Activated CD8-positive, alpha-beta memory T cell treated with anti-CD3 and anti-CD28 coated beads, Interleukin-2, amount 50 U/mL, for 24 hours (primary cell): Measurements from ENCODE around the gene CHST10.

Experiments
- DNase-seq: peaks from one replicate; pipeline ENCODE4 v3.0.0-alpha.2; 2020; ENCODE audit errors: extremely low read depth

Gene CHST10

DNA sequence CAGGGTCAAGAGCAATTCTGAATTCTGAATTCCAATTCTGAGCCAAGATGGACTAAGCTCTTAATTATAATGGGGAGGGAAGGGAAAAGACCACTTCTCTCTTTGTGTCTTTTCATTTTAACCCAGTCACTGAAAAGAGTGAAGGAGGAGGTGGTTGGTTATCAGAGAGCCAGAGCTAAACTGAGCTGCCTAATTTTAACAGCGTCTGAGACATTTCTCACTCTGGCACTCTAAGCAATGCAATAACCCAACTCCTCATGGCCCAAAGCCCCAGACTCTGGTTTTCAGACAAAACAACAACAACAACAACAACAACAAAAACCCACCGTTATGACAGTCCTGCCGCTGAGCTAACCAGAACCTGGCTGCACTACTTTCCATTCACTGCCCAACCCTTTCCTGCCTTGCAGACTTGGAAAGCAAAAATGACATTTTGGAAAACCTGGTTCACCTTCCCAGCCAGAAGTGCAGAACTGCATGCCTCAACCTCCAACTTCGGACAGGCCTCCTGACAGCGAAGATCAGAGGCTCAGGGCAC lies 1.0 kb downstream of the CHST10 start:
- DNase-seq: no peak

GRCh38 chr2:100413571-100413970 lies 3.9 kb downstream of the CHST10 start:
- no peak for DNase-seq

DNA sequence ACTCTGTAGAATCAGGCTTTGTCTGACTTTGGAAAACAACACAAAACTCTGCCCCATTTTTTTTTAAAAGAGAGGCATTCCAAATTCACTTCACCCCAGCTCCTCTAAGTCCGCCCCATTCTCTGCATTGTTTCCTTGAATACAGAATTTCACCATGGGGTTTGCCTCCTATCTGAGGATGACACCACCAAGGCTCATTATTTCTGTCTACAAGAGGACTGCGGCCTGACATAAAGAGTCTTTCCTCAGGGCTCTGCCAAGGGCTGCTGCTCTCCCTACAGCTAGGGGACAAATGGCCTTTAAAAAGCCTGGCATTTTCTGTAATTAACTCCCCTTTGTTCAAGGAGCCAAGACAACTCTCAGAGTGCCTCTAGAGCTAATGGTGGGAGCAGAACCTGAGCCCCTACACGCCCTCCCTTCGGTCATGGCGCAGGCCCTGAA lies 4.6 kb downstream of the CHST10 start:
- no peak for DNase-seq

DNA sequence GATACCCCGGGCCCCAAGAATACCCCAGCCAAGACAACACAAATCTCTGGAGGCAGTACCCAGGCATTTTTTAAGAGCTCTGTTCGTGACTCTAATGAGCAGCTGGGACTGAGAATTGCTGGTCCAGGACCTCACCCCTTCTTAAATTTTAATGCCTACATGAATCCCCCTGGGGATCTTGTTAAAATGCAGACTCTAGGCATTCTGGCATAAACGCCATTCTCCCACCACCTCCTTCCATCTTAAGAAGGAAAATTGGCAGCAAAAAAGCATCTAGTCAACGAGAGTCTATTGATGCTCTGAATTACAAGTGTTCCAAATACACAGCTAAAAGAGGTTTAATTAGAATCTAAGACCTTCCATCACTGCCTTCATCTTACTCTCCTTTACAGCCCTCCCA lies 5.0 kb downstream of the CHST10 start:
- no peak for DNase-seq

- no peak for DNase-seq
Observed at GRCh38 chr2:100411841-100412292, 5.6 kb downstream of the CHST10 start.

GRCh38 chr2:100409975-100410647 lies 7.4 kb downstream of the CHST10 start:
- DNase-seq: no peak

DNA sequence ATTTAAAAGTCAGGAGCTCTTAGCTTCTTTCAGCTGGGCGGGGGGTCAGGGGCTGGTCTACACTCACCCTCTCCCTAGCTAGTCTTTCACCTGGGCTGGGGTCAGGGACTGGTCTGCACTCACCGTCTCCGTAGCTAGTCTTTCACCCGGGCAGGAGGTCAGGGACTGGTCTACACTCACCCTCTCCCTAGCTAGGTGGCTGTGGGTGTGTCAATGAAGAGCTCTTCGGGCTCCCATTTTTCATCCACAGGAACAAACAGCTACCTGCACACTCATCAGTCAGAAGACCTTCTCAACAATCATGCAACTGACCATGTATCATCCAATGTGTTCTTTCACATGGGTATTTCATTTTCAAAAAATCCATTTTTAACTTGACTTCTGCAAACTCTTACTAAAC lies 8.0 kb downstream of the CHST10 start:
- no peak for DNase-seq

GRCh38 chr2:100408941-100409340 lies 8.5 kb downstream of the CHST10 start:
- DNase-seq: no peak

- DNase-seq: no peak
Observed at GRCh38 chr2:100408104-100408503, 9.4 kb downstream of the CHST10 start.

DNA sequence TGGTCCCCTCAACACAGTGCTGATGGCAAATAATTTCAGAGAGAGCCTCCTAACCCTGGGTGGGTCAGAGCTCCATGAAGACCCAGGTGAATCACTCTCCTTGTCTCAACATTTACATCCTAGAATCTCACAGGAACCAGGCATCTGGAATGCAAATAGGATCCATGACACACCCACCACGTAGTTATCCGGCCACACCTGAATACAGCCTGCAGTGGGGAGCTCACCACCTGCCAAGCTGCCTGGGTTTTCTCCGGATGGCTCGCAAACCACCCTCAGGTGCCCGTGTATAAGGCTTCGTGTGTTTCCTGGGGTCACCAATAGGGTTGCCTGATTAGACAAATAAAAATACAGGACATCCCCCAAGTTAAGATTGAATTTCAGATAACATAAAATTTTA lies 9.9 kb downstream of the CHST10 start:
- DNase-seq: no peak

- no peak for DNase-seq
Observed at GRCh38 chr2:100407073-100407472, 10.4 kb downstream of the CHST10 start.

- DNase-seq: no peak
Observed at GRCh38 chr2:100406120-100406508, 11.4 kb downstream of the CHST10 start.

- DNase-seq: no peak
Observed at GRCh38 chr2:100405403-100406119, 11.9 kb downstream of the CHST10 start.

- no peak for DNase-seq
Observed at GRCh38 chr2:100404411-100404810, 13.1 kb downstream of the CHST10 start.

DNA sequence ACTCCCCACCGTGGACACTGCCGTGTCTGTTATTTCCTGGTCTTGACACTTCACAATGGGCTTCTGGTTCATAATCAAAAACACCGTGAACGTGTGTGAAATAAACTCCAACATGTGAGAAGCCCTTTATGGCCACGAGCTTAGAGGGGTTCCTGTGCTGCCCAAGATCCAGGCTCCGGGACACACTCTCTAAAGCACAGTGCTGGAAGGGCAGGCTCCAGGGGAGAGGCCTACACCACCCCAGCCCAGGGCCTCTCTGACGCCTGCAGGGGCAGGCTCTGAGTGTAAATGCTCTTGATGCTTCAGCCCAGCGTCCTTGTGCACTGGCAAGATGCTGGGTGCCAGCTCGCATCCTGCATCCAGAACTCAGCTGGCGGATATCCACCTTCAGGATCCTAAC lies 13.7 kb downstream of the CHST10 start:
- no peak for DNase-seq

DNA sequence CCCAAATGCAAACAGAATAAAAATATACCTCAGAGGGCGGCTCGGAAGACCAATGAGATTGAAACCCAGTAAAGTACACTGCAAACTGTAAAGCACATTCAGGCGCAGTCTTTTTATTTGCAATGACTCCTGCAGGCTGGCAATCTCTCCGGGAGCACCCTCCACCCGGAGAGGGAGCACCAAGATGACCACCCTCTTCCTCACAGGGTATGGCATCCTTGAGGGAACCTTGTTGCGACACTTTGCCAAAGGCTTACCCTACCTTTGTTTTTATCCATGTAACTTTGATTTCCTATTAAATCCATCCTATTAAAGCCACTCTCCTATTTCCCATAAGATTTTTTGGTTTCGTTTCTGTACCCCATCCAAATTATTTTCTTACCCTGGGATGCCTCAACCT lies 16.2 kb downstream of the CHST10 start:
- no peak for DNase-seq

GRCh38 chr2:100399714-100400113 lies 17.8 kb downstream of the CHST10 start:
- DNase-seq: no peak

DNA sequence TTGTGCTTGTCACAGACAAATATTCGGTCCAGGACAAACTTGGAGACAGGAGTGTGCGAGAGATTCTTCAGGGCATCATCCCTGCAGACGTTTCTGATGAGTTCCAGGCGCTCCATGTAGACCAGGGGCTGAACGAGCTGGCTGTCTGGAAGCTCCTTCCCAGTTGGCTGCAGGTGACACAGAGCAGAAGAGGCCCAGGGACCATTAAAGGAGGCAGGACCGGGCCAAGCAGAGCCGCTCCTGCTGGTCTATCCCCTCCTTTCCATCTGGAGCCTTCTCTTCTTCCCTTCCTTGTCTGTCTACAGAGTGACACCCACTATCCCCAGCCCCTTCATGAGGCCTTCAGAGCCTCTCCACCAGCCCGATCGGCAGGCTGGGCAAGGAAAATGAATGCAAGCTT lies 19.5 kb downstream of the CHST10 start:
- no peak for DNase-seq

DNA sequence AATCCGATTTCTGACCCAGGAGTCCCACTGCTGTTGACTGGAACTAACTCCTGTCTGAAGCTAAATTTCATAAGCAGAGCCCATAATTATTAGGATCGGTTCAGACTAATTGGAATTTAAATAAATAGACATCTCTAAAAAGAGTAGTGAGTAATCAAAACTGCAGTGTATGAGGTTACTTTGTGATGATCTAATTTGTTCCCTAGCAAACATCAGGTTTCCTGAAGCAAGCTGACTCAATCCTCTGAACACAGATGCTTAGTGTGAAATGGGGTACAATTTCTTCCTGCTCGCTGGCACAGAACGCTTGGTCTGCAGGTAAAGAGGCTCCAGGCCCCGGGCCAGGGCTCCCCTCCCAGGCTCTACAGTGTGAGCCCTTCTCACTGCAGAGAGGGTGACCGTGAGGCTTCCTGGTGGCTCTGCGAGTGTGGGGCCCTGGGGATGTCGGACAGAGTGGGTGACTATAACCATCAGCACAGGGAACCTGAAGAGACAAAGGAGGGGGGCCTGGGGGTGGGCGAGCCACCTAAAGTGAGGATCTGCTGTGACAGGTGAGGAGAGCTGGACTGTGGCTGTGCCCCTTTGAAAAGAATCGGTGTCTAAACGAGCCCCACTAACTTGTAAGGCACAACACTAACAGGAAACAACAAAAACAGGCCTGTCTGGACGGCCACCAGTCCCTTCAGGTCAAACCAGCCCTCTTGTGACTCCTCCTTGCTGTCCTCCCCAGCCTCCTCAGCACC lies 20.2 kb downstream of the CHST10 start:
- no peak for DNase-seq

- DNase-seq: no peak
Observed at GRCh38 chr2:100396483-100396882, 21.0 kb downstream of the CHST10 start.

DNA sequence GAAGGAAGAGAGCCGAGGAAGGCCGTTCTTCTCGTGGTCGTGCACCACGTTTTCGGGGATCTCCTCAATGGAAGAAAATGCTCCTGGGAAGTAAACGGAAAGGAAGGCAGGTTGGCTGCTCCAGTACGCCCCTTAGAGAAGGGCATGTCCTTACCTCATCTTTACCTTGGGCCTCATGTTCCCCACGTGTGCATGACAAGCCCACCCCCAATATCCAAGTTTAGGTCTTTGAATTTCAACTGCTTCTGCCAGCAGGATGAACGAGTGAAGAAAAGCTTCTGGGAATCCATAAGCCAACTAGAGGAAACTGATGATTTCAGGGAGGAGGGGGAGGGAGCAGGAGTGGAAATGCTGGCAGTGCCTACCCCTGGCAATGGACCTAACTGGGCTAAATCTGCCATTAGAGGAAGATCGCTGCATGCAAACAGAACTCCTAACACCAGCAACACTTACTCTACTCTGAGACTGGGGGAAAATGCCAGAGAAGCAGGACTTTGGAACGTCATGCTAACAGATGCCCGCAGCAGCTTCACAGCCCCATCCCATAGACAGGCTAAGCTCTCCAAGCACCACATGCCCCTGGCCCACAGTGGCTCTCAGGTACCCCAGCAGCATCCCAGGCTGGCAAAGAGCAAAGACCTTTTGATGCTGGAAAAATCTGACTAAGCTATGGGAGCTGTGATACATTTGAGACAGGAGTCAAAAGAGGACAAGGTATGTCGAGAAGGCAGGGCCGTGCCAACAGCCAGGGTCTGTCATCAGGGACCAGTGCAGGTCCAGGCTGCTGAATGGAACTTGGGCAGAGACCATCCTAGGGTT lies 21.7 kb downstream of the CHST10 start:
- no peak for DNase-seq
